HG03039 (cell line): ENCODE measurements around the gene ASTL.

Source experiments
- ATAC-seq: cut with Tn5 transposase; IDR thresholded peaks from one replicate; pipeline ENCODE4 v1.9.1; 2021; ENCODE audit warnings: mild to moderate bottlenecking, moderate library complexity; ENCODE audit not compliant: unreplicated experiment

Gene ASTL

GRCh38 chr2:96113367-96113677 is 25.0 kb downstream of the ASTL start:
- ATAC-seq, result no peak

DNA sequence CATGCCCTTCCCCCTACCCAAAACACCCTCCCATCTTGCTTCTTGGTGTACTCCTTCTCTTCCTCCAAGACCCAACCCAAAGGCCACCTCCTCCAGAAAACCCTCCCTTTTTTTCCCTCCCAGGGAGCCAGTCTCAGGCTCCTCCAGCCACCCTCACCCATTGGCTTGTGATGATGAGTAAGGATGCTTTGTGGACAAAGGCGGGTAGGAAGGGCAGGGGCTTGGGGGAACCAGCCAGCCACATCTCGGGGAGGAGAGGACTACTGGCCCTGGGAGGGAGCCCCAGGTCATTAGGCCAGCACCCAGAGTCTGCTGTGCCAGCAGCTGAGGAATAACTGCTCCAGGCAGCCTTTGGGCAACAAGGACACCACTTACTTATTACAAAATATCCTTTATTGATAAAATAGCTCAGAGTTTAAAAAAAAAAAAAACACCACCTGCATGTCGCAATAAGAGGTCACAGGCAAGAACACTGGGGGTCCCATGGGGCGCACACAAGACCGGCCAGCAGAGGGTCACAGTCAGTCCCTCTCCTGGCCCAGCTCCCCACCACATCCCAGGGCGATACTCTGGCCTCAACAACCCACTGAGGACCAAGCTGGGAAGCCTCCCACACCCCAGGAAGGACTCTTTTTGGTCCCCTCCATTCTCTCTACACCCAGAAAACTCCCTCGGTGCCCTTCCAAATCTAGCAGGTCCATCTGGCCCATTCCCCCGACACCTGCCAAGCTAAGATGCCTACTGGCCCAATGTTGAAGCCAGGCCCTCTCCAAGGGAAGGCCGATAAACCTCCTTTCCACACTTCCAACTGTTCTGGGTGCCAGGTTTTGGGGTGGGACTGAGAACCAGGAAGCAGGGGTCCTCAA is 25.6 kb downstream of the ASTL start:
- ATAC-seq, result no peak

DNA sequence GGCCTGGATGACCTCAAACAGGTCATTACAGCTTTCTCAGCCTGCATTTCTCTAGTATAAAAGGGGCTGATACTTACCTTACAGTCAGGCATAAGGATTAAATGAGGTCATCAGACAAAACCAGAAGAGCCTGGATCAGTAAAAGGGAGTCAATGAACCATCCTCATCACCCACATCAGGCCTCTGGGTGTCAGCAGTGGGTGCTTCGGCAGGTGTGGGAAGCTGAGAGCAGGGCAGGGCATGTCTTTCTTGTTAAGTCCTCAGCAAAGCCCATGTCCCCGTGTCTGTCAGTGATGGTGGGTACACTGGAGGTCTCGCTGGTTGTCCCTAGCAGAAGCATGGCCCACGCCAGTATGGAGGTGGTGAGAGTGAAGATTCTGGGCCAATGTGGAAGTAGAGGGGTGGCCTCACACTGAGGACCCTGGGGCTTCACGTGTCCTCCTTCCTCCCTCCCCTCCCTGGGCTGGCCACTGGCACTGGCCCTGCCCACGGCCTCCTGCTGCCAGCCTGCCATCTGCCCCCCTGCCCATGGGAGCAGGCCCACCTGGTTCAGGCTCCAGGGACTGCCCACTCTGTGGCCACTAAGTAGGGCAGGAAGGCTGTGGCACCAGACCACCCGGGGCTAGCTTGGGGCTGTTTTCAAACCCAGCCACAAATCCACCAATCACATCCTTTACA is 26.3 kb downstream of the ASTL start:
- ATAC-seq, result no peak

DNA sequence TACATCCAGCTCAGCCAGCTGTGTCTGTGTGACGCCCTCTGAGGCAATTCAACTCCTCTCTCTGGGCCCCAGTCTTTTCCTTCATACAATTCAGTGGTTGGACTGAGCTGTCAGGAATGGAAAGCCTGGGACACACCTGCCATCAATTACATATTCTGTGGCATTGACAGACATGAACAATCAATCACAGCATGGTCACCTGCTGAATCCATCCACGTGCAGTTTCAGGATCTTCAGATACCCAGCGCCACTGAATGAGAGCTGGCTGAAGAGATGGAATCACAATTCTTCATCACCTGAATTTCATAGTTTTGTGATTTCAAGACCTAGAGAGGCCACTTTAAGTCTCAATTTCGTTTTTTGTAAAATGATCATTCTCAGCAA is 27.1 kb downstream of the ASTL start:
- no peak for ATAC-seq

DNA sequence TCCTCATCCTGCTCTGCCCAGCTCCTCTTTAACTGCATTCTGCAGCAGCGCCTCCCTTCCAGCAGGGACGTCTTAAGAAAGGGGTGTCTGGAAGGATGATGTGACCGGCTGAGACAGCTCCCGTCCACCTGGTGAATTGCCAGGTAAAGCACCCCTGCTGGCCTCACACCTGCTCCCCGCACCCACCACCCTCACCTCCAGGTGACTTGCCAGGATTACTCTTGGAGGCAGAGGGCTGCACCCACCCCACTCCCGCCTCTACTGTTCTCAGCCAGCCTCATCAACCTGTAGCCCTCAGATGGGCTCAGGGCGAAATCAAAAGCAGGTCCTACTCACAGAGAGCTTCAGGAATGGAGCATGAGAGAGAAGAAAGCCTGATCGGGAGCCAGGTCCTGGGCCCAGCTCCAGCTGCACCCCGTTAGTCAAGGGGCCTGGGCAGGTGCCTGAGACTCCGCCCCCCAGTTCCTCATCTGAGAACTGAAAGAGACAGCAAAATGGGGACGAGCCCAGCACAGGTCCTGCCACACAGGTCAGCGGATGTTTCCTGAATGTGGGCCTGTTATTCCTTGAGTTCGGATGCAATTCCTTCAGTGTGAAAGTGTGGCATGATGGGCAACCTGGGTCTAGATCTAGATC is 27.6 kb downstream of the ASTL start:
- no peak for ATAC-seq

GRCh38 chr2:96109931-96110511 is 28.3 kb downstream of the ASTL start:
- no peak for ATAC-seq

DNA sequence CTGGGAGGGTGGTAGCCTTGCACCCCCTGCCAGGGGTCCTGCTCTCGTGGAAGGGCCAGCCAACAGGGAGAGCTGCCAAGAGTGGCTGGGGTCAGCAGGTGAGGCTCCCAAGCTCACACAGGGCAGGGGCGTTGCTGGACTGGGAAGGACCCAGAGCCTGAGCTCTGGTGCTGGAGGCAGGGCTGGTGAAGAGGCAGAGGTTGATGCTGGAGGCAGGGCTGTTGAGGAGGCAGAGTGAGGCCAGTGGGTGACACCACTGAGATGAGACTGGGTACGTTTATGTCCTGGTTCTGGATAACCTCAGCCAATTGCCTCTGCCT is 29.0 kb downstream of the ASTL start:
- ATAC-seq, result no peak

- no peak for ATAC-seq
Measured at GRCh38 chr2:96108541-96109360, 29.6 kb downstream of the ASTL start.

GRCh38 chr2:96108151-96108540 is 30.2 kb downstream of the ASTL start:
- no peak for ATAC-seq

DNA sequence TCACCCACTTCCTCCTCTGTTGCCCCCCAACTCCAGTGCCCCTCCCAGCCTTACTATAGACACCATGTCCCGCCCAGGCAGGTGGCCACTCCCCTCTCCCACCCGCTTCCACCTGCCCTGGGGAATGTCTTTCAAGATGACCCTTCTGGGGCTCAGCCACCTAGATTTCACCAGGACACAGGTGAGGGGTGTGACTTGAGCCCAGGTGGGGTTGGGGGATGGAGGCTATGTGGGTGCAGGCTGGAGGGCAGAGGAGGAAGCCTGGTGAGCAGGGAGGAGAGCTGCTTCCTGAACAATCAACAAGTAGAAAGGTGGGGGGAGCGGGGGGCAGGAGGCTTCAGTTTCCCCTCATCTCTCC is 30.6 kb downstream of the ASTL start:
- ATAC-seq, result no peak

GRCh38 chr2:96106991-96107707 is 31.2 kb downstream of the ASTL start:
- no peak for ATAC-seq

DNA sequence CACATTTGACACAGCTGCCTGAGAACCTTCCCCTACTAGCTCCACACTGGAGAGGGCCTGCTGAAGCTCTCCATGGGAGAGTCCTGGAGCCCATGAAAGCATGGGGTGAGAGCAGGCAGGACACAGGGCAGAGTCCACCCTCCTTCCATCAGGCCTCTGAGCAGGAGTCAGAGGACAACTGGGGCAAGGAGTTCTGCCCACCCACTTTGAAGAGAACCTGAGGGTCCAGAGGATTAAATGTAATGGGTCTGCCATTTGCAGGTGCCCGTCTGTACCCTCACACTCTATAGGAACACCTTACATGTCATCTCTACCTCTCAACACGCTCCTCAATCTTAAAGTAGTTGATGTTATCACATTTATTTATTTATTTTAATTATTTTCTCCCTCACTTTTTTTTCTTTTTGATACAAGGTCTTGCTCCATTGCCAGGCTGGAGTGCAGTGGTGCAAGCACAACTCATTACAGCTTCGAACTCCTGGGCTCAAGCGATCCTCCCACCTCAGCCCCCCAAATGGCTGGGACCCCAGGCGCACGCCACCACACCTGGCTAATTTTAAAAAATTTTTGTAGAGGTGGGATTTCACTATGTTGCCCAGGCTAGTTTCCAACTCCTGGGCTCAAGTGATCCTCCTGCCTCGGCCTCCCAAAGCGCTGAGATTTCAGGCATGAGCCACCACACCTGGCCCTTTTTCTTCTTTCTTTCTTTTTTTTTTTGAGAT is 32.1 kb downstream of the ASTL start:
- ATAC-seq, result no peak

DNA sequence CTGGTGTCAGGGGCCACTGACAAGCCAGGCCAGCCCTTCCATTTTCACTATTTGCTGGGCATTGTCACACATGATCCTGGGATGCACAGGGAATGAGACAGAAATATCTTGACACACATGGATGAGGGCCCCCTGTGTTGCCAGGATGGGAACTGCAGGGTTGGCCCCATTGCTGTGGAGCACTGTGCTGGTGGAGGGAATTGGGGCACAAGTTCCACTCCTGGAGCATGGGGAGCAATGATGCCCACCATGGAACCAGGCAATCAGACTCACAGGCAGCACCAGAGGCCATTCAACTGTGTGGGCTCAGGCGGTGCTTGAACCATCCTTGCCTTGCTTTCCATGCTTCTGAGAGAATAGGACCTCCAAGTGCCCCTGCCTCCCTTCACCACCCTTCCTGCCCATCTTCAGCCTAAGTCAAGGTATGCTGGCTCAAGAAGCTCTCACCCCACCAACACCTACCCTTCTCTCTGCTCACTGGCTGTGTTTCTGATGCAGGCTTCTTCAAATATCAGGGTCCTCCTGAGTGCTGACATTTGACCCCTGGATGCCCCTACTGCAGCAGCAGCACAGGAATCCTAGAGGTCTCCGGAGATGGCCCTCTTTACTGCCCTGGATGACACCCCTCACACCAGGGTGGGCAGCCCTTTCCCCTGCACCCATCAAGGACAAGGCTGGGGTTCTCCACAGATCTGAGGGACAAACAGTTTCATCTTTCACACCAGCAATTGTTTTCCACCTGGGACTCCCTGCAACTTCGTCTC is 33.0 kb downstream of the ASTL start:
- no peak for ATAC-seq

- ATAC-seq, result no peak
Measured at GRCh38 chr2:96104487-96104861, 33.8 kb downstream of the ASTL start.

- no peak for ATAC-seq
Measured at GRCh38 chr2:96103761-96104486, 34.4 kb downstream of the ASTL start.

DNA sequence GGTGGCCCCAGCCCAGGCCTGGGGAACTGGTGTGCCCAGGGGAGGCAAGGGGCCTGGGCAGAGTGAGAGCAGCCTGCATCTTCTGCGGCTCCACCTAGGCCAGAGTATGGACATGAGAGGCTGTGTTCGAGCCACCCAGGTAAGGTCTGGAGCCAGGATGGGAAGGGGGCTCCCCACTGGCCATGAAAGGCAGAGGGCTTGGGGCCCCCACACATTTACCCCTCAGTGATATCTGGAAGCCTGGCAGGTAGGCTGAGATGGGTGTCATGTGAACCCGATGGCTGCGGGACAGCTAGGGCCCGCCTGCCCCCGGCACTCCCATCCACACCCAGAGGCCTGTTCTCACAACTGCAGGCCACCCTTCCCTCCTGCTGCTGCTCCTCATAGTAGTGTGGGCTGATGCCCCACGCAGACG is 35.1 kb downstream of the ASTL start:
- ATAC-seq, result no peak

DNA sequence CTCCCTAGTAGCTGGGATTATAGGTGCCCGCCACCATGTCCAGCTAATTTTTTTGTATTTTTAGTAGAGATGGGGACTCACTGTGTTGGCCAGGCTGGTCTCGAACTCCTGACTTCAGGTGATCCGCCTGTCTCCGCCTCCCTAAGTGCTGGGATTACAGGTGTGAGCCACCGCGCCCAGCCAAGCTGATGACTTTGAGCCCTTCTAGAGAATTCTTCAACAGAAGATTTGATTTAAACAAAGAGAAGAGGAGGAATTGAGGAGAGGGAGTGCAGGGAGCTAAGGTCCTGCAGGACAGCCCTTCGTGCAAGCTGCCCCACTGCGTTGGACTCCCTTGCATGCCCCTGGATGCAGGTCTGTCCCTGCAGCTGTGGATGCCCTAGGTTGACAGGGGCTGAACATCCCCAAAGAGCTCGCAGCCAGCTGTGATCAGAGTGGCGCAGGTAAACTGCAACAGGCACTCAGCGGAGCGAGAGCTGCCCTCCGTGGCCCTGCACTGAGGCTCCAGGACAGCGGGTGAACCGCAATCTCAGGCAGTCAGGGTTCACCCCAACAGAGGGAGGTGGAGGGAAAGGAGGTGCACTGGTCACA is 35.6 kb downstream of the ASTL start:
- no peak for ATAC-seq

- ATAC-seq, result no peak
Measured at GRCh38 chr2:96100893-96101304, 37.4 kb downstream of the ASTL start.
